Bronchial smooth muscle cell (primary cell): ENCODE measurements around the gene HMOX2. TPM values are rescaled to one million over a fixed set of nuclear protein-coding genes. Genes with fewer than 3 reads are reported as not detected.

Experiments
- total RNA-seq: library from RNA; depleted of rRNA; stranded (reverse); fragments of >200 nt; gene quantifications from 2 replicates; pipeline ENCODE4 v1.2.1, GENCODE V29; 2014

Gene HMOX2, protein sequence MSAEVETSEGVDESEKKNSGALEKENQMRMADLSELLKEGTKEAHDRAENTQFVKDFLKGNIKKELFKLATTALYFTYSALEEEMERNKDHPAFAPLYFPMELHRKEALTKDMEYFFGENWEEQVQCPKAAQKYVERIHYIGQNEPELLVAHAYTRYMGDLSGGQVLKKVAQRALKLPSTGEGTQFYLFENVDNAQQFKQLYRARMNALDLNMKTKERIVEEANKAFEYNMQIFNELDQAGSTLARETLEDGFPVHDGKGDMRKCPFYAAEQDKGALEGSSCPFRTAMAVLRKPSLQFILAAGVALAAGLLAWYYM
- total RNA-seq = 32.8 and 52.9 TPM in 2 replicates

DNA sequence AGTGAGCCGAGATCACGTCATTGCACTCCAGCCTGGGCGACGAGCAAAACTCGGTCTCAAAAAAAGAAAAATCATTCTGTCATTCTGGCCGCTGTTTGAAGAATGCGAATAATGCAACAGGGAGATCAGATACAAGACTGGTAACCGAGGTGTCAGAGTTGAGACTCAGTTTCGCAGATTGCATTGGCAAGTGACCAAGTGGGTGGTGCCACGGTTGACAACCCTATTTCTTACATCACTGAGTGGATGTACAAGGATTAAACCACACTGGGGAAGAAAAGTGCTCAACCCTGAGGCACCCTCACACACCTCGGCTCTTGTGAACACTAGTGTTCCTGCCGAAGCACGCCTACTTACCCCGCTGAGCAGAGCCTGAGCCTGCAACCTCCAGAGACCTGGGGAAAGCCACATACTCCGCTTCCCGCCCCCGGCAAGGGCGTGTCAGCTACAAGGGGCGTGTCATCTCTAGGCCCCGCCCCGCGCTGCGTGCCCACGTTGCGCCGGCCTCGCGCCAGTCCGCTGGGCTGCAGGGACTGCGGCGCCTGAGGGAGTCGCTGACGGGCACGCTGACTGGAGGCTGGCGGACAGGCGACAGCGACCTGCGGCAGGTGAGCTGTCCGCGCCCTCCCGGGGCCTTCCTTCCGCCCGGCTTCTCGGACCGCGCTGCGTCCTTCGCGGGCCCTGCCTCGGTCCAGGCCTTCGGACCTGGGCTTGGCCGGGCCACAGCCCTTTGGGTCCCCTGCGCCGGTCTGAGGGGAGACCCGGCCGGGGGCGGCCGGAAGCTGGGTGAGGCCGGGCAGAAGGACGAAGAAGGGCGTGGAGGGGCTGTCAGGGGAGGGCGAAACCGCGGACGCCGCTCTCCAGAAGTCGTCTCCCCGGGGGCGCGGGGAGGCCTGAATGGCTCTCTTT lies at the start of gene HMOX2:
TSS of gene HMOX2 (plus strand) at position 519 of the 909 bp plus-strand sequence. CDS start 29,127 bp downstream, outside the sequence.

DNA sequence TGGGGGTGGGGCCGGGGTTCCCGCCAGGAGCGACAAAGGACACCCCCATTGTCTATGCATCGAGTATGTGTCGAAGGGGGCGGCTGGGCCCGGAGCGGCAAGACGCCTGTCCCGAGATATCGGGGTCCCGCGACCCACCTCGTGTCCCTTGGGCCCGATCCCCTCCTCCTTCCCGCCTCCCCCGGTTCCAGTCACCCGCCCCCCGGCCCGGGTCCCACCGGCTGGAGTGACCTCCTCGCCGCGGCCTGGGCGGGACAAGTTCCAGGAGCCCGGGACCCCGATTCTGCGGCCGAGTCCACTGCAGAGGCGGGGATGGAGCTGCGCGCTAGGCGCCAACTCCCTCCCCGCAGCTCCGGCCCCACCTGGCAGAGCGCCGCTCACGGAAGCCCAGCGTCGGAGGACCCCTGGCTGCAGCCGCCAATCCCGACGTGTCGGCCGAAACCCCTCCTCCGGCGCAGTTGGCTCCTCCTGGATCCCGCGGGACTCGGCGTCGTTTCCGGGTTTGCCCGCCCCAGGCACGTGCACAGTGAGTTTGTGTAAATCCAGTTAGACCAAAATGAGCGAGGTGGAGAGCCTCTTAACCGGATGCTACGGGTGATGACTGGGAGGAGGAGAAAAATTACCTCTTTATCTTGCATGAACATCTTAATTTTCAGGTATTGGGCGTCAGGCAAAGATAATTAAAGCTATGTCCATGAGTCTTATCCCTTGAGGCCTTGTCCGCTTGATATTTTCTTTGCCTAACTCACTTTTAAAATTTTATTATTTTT lies 1.8 kb upstream of the HMOX2 start, which contains the start of gene NMRAL1:
TSS of gene NMRAL1 (minus strand) at position 434 of the 770 bp plus-strand sequence. CDS start 493 bp downstream, outside the sequence.

GRCh38 chr16:4538350-4539235 lies 62.4 kb downstream of the HMOX2 start, which contains the start of gene CDIP1:
TSS of gene CDIP1 (minus strand) at chr16:4538773. CDS start at chr16:4514130, 24,643 bp downstream.

DNA sequence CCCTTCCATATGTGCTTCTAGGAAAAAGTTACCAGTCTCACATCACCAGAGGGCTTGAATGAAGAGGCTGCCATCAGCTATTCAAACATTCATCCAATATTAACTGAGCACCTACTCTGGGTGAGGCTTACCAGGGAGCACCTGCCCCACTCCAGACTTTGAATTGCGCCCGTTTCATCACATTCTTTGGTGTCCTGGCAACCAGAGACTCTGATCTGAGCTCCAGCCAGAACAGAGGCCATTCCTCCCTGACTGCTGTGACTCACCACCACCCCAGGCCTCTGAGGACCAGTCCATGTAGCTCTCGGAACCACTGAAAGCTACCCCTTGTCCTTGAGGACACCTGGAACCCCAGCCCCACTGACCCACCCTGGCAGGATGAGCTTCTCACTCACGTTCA lies 79.9 kb downstream of the HMOX2 start, which contains the start of gene C16orf96:
TSS of gene C16orf96 (plus strand) at position 229 of the 400 bp plus-strand sequence. CDS start at position 379, 150 bp downstream.

Other genes starting within 250 kb of the HMOX2 start
- gene SRL, start 234.3 kb upstream of the HMOX2 start, total RNA-seq = 0.26 and 0.47 TPM in 2 replicates
- gene TFAP4, start 203.4 kb upstream of the HMOX2 start, total RNA-seq = 14.8 and 18.5 TPM in 2 replicates
- 2.4 and 3.1 TPM in 2 replicates for gene GLIS2, start 160.3 kb upstream of the HMOX2 start, total RNA-seq
- gene PAM16, start 125.1 kb upstream of the HMOX2 start, total RNA-seq = 20.4 and 26.5 TPM in 2 replicates
- gene VASN, start 104.5 kb upstream of the HMOX2 start, total RNA-seq = 57.5 and 98.9 TPM in 2 replicates
- 7.7 and 16.6 TPM in 2 replicates for gene CORO7, start 59.8 kb upstream of the HMOX2 start, total RNA-seq
- 31.5 and 39.1 TPM in 2 replicates for gene DNAJA3, start 50.5 kb upstream of the HMOX2 start, total RNA-seq
- gene NMRAL1, start 1.8 kb upstream of the HMOX2 start, total RNA-seq = 53.5 and 59.3 TPM in 2 replicates
- 6.4 and 9.6 TPM in 2 replicates for gene CDIP1, start 62.4 kb downstream of the HMOX2 start, total RNA-seq
- under 0.01 TPM in 2 replicates for gene C16orf96, start 79.9 kb downstream of the HMOX2 start, total RNA-seq
- gene UBALD1, start 138.5 kb downstream of the HMOX2 start, total RNA-seq = 3.3 and 3.9 TPM in 2 replicates
- gene MGRN1, start 148.4 kb downstream of the HMOX2 start, total RNA-seq = 20.3 and 21.6 TPM in 2 replicates
- gene NUDT16L1, start 217.2 kb downstream of the HMOX2 start, total RNA-seq = 22.7 and 23.6 TPM in 2 replicates